ENCODE measurements around the gene ODF4.
A peak's percentile ranks its signal among the peaks of the same experiment; 100 is the strongest.

The ODF4 gene

GRCh38 chr17:8339540-8339939, at the start of gene ODF4:
Gene ODF4, plus strand, starts transcription at chr17:8339840. Its CDS starts 212 bp downstream, at chr17:8340052.
- no peak for DNase-seq

- no peak for DNase-seq
Observed at GRCh38 chr17:8290043-8290442, 49.6 kb upstream of the ODF4 start.

GRCh38 chr17:8292639-8293395, 46.8 kb upstream of the ODF4 start:
- no peak for DNase-seq

GRCh38 chr17:8294361-8294760, 45.3 kb upstream of the ODF4 start:
- DNase-seq, result no peak

GRCh38 chr17:8294814-8295316, 44.8 kb upstream of the ODF4 start:
- DNase-seq, result no peak

- DNase-seq, result no peak
Observed at GRCh38 chr17:8300226-8300625, 39.4 kb upstream of the ODF4 start.

GRCh38 chr17:8300627-8301242, 38.9 kb upstream of the ODF4 start:
- DNase-seq, result peak; percentile 84

GRCh38 chr17:8310601-8311123, 29.0 kb upstream of the ODF4 start:
- no peak for DNase-seq

- no peak for DNase-seq
Observed at GRCh38 chr17:8311131-8311790, 28.4 kb upstream of the ODF4 start.

GRCh38 chr17:8312251-8312650, 27.4 kb upstream of the ODF4 start:
- DNase-seq, result no peak

- DNase-seq, result no peak
Observed at GRCh38 chr17:8312726-8313600, 26.7 kb upstream of the ODF4 start.

- no peak for DNase-seq
Observed at GRCh38 chr17:8314797-8315763, 24.6 kb upstream of the ODF4 start.

- no peak for DNase-seq
Observed at GRCh38 chr17:8315764-8316217, 23.8 kb upstream of the ODF4 start.

- no peak for DNase-seq
Observed at GRCh38 chr17:8318010-8318935, 21.4 kb upstream of the ODF4 start.

- no peak for DNase-seq
Observed at GRCh38 chr17:8320262-8320661, 19.4 kb upstream of the ODF4 start.

- no peak for DNase-seq
Observed at GRCh38 chr17:8320990-8321389, 18.6 kb upstream of the ODF4 start.

GRCh38 chr17:8322061-8322460, 17.6 kb upstream of the ODF4 start:
- DNase-seq, result peak; percentile 67

- no peak for DNase-seq
Observed at GRCh38 chr17:8324132-8324531, 15.5 kb upstream of the ODF4 start.

- peak; percentile 38 for DNase-seq
Observed at GRCh38 chr17:8324923-8325322, 14.7 kb upstream of the ODF4 start.
